ENCODE measurements around the gene TGM1. TPM values are rescaled to one million over a fixed set of nuclear protein-coding genes. Genes with fewer than 3 reads are reported as not detected.
A peak's percentile ranks its signal among the peaks of the same experiment; 100 is the strongest.

Gene TGM1
- total RNA-seq, 4 donors from 2014 or later: 1.3 to 43.3 (median 6.3) TPM

GRCh38 chr14:24241829-24242443 lies 21.0 kb downstream of the TGM1 start:
- Histone ChIP-seq H3K4me3 (peak overlapping the region; percentile 53 to 57), H3K27me3 (no peaks in the 10 kb centered on the region), H3K36me3 (peaks cover 0 to 45% of the 10 kb centered on the region in 2 donors), H3K27ac (peak overlapping the region; percentile 89 to 99 (median 94)), H3K9me3 (no peaks in the 10 kb centered on the region), H3K4me1 (peaks cover 2 to 56% (median 29%) of the 10 kb centered on the region in 3 donors)
- 0% methylated on average over 14 of the region's 39 CpGs; no CpG with 5 or more reads in 1 of the 2 donors for WGBS, 2 donors (ENCODE audit: low coverage in 1 of 2)
- ATAC-seq: peak; percentile 93
- TF ChIP-seq CTCF (IDR thresholded peaks at IDR 0.05) (peak; percentile 51 to 88 (median 78)), EP300 (IDR thresholded peaks at IDR 0.05) (no peak)

- peak overlapping the region in 3 of 4 donors; percentile 89 to 99 (median 99) for H3K27ac ChIP-seq
- no peak for ATAC-seq
- 87% methylated on average over 4 of the region's 9 CpGs; no CpG with 5 or more reads in 1 of the 2 donors for WGBS, 2 donors (ENCODE audit: low coverage in 1 of 2)
- TF ChIP-seq EP300 (IDR thresholded peaks at IDR 0.05) (no peak), CTCF (IDR thresholded peaks at IDR 0.05) (no peak), POLR2AphosphoS5 (IDR thresholded peaks at IDR 0.05) (no peak), POLR2A (IDR thresholded peaks at IDR 0.05) (no peak)
- peaks cover 0 to 60% of the 10 kb centered on the region in 2 donors for H3K36me3 ChIP-seq
- H3K9me3 ChIP-seq: no peaks in the 10 kb centered on the region
- H3K4me1 ChIP-seq: peaks cover 2 to 60% (median 29%) of the 10 kb centered on the region in 3 donors
- H3K27me3 ChIP-seq: no peaks in the 10 kb centered on the region
- no peak overlapping the region for H3K4me3 ChIP-seq
Observed at GRCh38 chr14:24240110-24240918, 22.7 kb downstream of the TGM1 start.

GRCh38 chr14:24238527-24239037 lies 24.4 kb downstream of the TGM1 start:
- no peaks in the 10 kb centered on the region for H3K9me3 ChIP-seq
- ATAC-seq: no peak
- peak overlapping the region in 1 of 4 donors; percentile 11 for H3K27ac ChIP-seq
- 78 to 84% methylated on average over 4 to 5 of the region's 5 CpGs for WGBS, 2 donors (ENCODE audit: low coverage in 1 of 2)
- TF ChIP-seq POLR2A (IDR thresholded peaks at IDR 0.05) (peak in 1 of 2 donors; percentile 7), POLR2AphosphoS5 (IDR thresholded peaks at IDR 0.05) (no peak)
- peaks cover 3 to 74% (median 37%) of the 10 kb centered on the region in 3 donors for H3K4me1 ChIP-seq
- peaks cover 0 to 60% of the 10 kb centered on the region in 2 donors for H3K36me3 ChIP-seq
- H3K27me3 ChIP-seq: no peaks in the 10 kb centered on the region
- no peak overlapping the region for H3K4me3 ChIP-seq

GRCh38 chr14:24238123-24238522 lies 24.9 kb downstream of the TGM1 start:
- H3K27ac ChIP-seq: no peak overlapping the region
- TF ChIP-seq EP300 (IDR thresholded peaks at IDR 0.05): no peak
- TF ChIP-seq CTCF (IDR thresholded peaks at IDR 0.05): no peak
- TF ChIP-seq POLR2AphosphoS5 (IDR thresholded peaks at IDR 0.05): no peak
- ATAC-seq: no peak
- peaks cover 6 to 74% (median 39%) of the 10 kb centered on the region in 3 donors for H3K4me1 ChIP-seq
- H3K9me3 ChIP-seq: no peaks in the 10 kb centered on the region
- H3K4me3 ChIP-seq: no peak overlapping the region
- H3K27me3 ChIP-seq: no peaks in the 10 kb centered on the region
- WGBS, 2 donors (ENCODE audit: low coverage in 1 of 2): 74 to 77% methylated on average over 3 to 4 of the region's 5 CpGs
- H3K36me3 ChIP-seq: peaks cover 0 to 60% of the 10 kb centered on the region in 2 donors

GRCh38 chr14:24237463-24237955 lies 25.5 kb downstream of the TGM1 start:
- H3K9me3 ChIP-seq: no peaks in the 10 kb centered on the region
- peaks cover 6 to 74% (median 40%) of the 10 kb centered on the region in 3 donors for H3K4me1 ChIP-seq
- 80% methylated on average over 1 of the region's 2 CpGs; no CpG with 5 or more reads in 1 of the 2 donors for WGBS, 2 donors (ENCODE audit: low coverage in 1 of 2)
- H3K27me3 ChIP-seq: no peaks in the 10 kb centered on the region
- H3K4me3 ChIP-seq: no peak overlapping the region
- peak overlapping the region in 1 of 4 donors; percentile 18 for H3K27ac ChIP-seq
- no peak for TF ChIP-seq POLR2AphosphoS5 (IDR thresholded peaks at IDR 0.05)
- TF ChIP-seq CTCF (IDR thresholded peaks at IDR 0.05): no peak
- no peak for TF ChIP-seq EP300 (IDR thresholded peaks at IDR 0.05)
- no peak for TF ChIP-seq POLR2A (IDR thresholded peaks at IDR 0.05)
- no peak for ATAC-seq
- H3K36me3 ChIP-seq: peaks cover 0 to 60% of the 10 kb centered on the region in 2 donors

All from gastroesophageal sphincter (tissue), 4 donors.